ENCODE measurements around the gene KCTD2.

Gene KCTD2

DNA sequence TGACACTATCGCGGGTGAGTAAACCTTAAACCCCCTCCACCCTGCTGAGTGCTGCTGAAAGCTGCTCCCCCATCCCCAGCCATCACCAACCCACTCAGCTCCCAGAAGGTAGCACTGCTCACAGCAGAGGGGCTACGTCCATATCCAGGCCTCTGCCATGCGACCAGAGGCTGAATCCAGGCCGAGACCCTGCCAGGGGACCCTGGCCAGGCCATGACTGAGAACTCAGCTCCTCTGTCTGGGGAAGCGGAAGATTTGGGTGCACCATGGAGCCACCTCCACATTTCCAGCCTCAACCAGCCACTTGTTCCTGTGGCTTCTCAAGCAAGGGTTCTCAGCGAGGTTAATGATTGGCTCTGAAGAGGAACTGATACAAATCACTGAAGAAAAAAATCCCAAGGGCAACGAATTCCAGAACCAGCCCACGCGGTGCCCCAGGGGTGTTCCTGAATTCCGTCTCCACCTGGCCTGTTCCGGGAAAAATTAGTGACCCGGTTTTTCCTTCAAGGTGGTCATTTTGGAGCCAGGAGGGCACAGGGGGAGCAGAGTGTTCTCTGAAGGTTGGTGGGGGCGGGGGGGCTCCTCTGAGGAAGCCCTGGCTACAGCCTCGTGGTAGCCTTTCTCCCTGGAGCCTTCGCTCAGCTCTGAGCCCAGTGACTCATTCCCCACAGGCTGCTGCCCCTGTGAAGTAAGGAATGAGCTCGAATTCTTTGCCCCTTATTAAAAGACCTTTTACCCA is 31.4 kb downstream of the KCTD2 start:
- DNase-seq: no peak

DNA sequence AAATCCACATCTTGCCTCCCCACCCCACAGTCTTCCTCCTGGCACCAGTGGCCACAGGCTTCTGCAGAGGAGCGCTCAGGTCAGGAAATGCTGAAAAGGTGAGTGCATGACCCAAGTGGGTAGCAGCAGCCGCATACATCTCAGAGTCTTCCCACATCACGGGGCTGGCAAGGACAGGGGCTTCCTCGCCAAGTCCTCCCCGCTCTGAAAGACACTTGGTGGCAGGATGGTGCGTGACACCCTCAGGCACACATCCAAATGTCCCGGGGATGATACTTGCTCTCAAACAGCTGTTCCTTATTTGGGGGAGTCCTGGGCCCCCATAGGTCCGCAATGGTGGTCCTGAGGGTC is 32.0 kb downstream of the KCTD2 start:
- no peak for DNase-seq

DNA sequence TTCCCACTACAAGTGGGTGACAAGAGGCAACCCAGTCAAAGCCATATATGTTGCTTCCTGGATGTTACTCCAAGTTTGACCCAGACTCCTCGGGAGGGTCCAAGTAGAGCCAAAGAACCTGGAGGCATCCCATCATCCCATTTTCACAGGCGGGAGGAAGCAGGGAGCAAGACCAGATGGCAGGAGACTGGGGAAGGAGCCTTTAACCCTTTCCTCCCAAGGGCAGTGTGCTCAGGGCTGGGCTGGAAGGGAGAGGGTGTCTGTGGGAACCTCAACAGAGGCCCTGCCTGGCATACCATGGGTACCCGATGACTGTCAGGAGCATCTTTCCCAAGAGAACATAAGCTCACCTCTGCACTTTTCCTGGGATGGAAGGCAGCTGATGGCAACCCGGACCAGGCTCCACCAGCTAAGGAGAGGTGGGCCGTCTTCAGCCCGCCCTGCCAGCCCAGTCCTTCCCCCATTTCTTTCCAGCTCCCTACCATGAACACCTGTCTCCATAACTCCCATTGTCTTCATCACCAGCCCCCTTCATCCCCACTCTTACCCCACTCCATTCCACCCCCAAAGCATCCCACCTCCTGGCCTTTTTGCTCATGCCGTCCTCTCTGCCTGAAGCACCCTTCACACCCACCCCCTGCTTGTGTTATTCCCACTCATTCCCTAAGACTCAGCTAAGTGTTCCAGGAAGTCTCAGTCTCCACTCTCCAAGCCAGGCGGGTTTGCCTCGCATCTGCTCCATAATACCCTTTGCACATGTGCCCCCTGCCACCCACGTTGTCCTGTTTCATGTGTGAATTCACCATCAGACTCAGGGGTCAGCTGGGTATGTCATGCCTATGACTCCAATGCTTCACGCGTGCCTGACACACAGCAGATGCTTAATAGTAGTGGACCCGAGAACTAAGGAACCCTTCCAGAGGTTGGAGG is 34.9 kb downstream of the KCTD2 start:
- DNase-seq: no peak

DNA sequence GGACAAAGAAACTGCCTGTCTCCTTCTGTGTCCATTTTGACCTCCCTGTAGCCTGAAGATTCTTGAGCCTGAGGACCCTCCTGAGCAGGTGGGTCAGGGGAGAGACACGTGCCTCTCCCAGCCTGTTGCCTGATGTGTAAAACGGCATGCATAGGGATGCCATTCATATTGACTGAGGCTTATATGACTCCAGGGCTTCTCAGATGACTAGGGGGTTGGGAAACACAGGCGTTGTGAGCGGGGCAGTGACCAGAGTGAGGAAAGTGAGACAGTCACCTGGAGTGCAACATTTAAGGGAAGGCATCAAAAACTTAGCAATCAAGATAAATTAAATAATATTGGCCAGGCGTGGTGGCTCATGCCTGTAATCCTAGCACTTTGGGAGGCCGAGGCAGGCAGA is 35.7 kb downstream of the KCTD2 start:
- DNase-seq: no peak

DNA sequence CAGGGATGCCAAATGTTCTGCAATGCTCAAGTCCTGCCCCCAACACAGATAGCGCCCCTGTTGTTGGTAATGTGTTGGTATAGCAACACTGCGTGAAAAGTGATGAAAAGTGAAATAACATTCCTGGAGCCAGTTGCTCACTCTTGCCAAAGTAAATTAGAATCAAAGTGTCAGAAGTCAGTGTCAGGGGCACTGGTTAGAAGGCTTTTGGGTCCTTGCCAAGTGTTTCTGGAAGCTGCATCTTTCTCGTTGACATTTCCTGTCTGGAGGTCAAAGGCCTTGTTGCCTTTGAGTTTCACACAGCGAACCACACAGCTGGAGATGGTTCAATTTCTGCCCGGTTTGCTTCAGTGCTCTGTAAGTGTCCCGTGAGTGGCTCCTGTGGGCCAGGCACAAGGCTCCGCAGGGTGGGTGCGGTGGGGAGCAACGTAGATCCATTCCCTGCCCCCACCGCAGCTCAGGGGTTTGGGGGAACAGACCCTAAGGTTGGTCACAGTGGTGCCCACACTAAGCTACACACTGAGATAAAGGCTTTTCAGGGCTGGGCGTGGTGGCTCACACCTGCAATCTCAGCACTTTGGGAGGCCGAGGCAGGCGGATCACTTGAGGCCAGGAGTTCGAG is 37.1 kb downstream of the KCTD2 start:
- DNase-seq: no peak

DNA sequence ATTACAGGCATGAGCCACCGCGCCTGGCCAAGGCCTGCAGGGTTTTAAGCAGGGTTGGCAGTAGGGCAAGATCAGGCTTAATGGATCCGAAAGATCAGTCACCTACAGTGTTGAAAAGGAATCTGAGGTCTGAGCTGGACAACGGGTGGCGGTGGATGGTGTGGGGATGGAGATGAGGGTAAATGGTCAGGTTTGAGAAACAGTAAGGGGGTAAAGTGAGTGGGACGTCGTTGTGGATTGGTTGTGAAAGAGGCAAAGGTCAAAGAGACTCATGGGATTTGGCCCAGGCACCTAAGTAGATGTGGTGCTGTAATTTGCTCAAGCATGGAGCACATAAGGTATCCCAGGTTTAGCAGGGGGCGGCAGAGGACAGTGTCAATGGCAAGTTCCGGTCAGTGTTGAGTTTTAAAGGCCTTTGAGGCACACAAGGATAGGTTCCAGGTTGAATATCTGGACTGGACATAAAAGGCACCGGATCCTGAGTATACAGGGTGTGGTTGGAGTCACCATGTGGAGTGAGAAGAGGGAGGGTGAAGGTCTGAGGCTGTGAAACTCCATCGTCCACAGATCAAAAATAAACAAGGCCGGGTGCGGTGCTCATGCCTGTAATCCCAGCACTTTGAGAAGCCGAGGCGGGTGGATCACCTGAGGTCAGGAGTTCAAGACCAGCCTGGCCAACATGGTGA is 39.6 kb downstream of the KCTD2 start:
- DNase-seq: no peak

DNA sequence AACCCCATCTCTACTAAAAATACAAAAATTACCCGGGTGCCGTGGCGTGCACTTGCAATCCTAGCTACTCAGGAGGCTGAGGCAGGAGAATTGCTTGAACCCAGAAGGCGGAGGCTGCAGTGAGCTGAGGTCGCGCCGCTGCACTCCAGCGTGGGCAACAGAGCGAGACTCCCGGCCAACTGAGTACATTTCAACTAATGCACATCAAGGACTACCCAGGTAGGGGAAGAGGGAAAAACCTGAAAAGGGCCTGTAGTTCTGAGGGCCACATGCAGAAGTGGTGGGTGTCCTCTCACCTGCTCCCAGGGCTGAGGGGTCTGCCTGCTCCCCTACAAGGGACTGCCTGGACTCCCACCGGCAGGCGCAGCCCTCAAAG is 40.1 kb downstream of the KCTD2 start:
- DNase-seq: no peak

DNA sequence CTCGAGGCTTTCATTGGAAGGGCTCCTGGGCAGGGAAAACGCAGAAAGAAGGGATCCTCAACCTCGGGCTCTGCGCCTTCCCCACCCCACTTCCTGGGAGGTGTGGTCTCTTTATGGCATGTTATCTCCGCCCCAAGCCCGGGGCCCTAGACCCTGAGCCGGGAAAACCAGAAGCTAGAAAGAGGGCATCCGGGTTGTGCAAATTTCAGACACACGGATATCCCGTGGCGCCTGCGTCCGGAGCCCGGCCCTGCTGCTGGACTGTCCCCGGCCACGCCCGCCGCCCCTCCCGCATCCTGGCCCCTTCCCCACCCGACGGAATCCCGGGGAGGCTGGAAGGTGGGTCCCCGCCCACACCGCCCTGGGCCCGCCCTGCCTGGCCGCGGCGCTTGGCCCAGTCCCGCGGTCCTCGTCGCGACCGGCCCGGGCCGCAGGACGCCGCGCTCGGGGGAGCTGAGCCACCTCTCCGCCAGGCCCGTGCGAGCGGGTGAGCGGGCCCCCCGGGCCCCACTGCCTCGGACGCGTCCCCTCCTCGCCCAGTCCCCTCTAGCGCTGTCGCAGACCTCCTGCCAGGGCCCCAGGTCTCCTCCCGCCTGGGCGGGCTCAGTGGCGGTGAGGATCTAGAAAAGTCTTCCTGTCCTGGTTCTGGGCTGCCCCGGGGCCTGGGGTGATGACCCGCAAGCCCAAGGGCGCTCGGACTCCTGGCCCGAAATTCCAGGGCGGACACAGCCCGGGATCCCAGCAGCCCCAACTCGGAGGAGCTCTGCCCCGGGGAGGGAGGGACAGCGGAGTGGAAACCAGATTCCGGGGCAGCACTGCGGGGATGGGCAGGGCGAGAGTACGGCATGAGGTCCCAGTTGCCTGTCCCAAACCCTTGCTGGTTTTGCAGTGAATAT is 40.8 kb downstream of the KCTD2 start, which contains the start of gene SLC16A5:
TSS of gene SLC16A5 (plus strand) at position 397 of the 896 bp plus-strand sequence. CDS start 5,683 bp downstream, outside the sequence.
- DNase-seq: peak; percentile 41

DNA sequence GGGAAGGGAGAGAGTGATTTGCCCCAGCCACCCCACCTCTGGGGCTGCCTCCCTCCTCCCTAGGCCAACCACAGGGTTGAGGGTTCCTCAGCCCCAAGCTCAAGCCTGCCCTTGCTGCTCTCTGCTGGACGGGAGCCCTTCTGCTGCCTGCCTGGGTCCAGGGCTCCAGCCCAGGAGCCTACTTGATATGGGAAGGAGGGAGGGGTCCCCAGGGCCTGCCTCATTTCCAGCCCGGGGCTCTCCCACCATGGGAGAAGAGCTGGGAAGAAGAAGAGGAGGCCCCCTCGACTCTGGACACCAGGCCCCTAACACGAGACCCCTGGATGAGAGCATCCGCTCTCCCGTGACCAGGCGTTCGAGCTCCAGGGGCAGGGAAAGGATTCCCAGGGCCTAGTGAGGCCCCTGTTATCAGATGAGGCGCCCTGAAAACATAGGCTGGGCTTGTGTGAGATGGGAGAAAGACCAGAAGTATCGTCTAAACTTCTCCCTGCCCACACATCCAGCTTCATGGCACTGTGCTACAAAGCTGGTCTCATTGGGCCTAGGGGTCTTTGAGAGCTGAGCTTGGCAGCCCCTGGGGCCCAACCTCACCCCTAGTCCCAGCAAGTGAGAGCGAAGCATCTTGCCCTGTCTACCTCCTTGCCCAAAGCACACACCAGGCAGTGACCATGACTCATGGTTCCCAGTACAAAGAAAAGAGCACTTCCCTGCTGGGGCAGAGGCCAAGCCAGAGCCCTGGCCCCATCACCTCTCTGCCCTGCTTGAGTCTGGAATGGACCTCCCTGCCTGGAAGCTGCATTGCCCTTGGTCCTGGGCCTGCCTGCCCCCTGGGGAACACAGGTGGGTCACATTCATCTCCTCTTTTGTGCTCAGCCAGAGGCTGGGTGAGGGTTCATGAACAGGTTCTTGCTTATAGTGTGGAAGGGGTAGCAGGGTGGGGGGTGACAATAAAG is 41.7 kb downstream of the KCTD2 start:
- no peak for DNase-seq

DNA sequence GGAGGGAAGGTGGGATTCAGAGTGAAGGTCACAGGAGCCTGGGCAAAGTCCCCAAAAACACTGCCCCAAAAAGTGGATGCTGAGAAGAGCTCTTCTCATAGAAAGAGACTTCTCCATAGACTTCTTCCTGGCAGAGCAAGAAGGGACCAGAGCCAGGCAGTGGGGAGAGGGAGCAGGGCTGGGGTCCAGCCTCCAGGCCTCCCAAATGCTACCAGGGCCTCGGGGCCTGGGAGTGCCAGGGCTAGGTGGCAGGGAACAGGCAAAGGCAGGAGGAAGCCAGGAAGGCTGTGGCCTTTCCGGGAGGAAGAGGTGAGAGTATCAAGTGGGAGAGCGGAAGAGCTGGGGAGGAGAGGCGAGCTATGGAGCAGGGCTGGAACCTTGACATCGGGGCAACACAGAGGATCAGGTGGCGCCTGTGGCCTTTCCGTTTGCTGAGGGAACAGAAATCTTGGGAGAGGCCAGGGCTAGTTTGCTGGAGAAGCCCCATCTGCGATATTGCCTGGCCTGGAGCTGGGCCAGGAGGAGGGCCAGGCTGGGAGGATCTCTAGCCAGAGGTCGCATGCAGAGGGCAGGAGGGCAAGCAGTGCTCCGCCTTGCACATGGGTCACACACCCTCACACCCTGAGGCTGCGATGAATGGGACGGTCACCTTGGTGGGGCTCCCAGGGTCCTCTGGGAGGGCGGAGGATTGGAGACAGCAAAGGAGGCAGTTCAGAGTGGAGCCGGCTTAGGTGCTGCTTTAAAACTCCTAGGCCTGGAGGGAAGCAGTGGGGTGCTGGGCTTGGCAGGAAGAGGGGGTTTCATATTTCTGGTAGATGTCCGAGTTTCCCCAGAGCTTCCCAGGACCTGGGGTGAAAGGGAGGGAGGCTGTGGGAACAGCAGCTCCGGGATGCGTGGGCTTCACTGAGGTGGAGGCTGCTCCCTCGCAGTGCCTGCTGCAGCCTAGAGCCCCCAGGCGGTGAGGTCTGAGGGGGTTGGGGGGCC is 44.1 kb downstream of the KCTD2 start:
- no peak for DNase-seq

DNA sequence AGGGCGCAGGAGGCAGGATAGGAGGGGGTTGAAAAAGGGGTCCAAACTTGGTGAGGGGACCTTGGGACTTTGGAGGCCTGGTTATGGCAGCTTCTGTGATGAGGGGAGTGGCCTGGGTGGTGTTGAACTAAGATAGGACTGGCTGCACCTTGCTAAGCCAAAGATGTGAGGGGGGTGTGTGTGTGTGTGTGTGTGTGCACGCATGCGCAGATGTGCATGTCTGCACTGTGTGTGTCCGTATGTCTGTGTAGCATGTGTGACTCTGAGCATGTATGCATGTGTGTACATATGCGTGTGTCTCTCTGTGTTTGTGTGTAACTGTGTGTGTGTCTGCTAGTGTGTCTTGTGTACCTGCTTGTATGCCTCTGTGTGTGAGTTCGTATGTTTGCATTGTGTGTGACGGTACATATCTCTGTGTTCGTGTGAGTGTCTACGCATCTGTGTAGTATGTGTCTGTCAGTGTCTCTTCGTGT is 44.9 kb downstream of the KCTD2 start:
- DNase-seq: no peak

DNA sequence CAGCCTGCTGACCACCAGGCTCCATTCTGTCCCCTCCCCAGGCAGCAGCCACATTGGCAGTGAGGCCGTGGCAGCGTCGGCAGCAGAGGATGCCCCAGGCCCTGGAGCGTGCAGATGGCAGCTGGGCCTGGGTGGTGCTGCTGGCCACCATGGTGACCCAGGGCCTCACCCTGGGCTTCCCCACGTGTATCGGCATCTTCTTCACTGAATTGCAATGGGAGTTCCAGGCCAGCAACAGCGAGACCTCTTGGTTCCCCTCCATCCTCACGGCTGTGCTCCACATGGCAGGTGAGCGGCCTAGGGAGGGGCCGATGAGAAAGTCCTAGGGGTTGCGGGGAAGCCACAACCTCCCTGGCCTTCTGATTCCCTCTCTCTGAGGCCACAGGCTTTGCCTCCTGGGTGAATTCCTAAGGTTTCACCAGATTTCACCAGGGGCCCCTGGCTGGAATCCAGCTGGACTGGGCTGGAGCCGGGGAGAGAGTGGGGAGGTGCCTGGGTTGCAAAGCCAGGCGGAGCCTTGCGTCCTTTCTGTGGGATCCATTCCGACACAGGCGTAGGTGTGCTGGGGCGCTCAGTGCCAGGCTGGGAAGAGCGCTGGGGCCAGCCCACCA is 46.6 kb downstream of the KCTD2 start:
- DNase-seq: no peak

DNA sequence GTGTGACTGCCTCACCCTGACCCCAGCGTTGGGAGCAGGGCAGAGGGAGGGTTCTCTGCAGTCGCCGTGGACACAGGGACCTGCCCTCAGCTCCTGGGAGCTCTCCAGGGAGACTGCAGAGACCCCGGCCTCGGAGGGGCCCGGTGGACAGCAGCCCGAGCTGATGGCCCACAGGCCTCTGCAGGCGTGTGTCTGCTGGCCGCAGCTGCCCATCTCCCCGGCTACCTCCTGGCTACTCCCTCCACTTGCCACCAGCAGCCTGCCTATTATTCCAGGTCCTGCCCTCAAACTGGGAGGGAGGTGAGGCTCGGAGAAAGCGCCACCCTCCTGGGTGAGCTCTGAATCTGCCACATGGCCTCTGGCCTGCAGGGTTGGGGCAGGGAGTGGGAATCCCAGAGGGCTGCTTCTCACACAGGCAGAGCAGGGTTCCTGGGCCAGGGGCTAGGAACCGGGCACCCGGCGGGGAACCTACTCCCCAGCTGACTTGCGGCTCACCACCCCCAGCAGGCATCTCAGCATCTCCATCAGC is 47.9 kb downstream of the KCTD2 start:
- no peak for DNase-seq

DNA sequence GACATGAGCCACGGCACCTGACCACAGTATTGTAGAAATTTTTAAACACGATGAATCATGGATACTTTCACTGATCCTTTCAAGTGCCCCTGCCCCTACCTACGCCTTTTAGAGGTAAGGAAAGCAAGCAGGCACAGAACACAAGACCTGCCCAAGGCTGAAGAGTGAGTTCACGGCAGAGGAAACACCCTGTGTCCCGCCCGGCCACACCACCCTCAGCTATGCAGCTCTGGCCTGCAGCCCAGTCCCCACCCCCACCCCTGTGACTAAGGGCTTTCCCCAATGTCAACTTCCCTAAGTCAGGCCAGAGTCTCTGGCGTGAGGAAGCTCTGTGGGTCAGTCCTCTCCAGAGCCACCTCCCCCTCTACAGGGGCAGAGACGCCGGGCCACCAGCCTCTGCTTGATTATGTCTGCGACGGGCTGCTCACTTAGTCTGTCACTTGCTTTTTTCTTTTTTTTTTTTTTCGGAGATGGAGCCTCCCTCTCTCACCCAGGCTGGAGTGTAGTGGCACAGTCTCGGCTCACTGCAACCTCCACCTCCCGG is 49.1 kb downstream of the KCTD2 start:
- no peak for DNase-seq

DNA sequence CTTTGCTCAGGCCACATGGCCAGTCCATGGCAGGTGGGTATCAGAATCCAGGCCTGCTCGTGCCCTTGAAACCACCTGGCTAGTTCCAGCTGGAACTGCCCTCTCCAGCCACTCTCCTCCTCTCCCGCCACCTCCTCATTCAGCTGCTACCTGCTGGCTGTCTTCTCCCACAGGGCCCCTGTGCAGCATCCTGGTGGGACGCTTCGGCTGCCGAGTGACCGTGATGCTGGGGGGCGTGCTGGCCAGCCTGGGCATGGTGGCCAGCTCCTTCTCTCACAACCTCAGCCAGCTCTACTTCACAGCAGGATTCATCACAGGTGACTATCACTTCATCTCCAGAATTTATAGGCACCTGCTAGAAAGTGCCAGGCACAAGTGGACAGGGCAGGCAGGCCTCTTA is 50.8 kb downstream of the KCTD2 start:
- DNase-seq: no peak

DNA sequence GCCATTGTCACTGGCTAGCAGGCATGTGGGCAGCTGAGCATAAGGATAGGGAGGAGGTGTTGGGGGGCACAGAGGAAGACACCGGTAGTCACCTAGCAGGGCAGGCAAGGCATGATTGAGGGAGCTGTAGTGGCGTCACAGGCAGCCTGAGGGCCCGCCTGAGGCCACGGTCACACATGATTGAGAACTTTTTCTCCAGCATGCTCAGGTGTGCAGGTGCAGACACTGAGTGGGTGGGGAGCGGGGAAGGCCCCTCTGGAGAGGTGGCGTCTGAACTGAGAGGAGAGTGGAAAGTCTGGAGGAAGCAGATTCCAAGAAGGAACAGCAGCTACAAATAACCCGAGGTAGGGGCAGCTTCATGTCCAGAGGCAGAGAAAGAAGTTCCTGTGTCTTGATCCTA is 51.8 kb downstream of the KCTD2 start:
- no peak for DNase-seq

DNA sequence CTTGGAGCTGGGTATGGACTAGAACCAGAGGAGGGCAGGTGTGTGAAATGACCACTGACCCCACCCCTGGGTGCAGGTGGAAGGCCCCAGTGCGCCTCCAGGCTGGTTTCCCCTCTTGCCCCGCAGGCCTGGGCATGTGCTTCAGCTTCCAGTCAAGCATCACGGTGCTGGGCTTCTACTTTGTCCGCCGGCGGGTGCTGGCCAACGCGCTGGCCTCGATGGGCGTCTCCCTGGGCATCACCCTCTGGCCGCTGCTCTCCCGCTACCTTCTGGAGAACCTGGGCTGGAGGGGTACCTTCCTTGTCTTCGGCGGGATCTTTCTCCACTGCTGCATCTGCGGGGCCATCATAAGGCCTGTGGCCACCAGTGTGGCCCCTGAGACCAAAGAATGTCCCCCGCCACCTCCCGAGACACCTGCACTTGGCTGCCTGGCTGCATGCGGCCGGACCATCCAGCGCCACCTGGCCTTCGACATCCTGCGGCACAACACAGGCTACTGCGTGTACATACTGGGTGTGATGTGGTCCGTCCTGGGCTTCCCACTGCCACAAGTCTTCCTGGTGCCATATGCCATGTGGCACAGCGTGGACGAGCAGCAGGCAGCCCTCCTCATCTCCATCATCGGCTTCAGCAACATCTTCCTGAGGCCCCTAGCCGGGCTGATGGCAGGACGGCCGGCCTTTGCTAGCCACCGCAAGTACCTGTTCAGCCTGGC is 53.0 kb downstream of the KCTD2 start:
- no peak for DNase-seq

DNA sequence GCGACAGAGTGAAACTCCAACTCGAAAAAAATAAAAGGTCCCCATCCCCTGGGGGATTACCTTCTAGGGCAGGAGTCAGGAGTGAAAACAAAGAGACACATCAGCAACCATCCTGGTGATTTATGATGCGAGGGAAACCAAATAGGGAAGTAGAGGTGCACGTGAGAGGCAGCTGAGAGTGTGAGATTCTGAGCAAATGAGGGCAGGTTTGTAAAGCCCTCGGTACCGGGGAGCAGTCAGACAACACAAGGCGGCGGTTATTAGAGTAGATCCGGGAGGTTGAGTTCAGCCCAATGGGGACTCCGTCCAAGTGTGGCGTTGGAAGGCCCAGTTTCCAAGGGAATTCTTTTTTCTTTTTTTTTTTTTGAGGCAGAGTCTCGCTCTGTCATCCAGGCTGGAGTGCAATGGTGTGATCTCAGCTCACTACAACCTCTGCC is 55.4 kb downstream of the KCTD2 start:
- no peak for DNase-seq
